ENCODE measurements around the gene REXO2. TPM values are rescaled to one million over a fixed set of nuclear protein-coding genes. Genes with fewer than 3 reads are reported as not detected.

The REXO2 gene
- total RNA-seq: 10 to 100 TPM; 68.9 to 71.7 TPM

GRCh38 chr11:114439229-114440120 lies at the start of gene REXO2:
REXO2 (plus strand) TSS chr11:114439467; CDS start chr11:114439529, 62 bp downstream.
- DNase-seq: peak; percentile 92
- Mint-ChIP-seq H3K4me1 (peaks cover 24% of the 10 kb centered on the region), H3K9me3 (no peaks in the 10 kb centered on the region), H3K27ac (peak within 1 kb of the TSS; percentile 89), H3K4me3 (peak within 1 kb of the TSS; percentile 98), H3K27me3 (no peaks in the 10 kb centered on the region), H3K36me3 (peaks cover 7% of the 10 kb centered on the region)

- Mint-ChIP-seq H3K36me3 (no peaks in the 10 kb centered on the region), H3K9me3 (no peaks in the 10 kb centered on the region), H3K4me3 (no peak overlapping the region), H3K4me1 (peaks cover 7% of the 10 kb centered on the region), H3K27me3 (no peaks in the 10 kb centered on the region), H3K27ac (no peak overlapping the region)
- DNase-seq: no peak
These were observed 46.3 kb upstream of the REXO2 start for GRCh38 chr11:114392735-114393667.

GRCh38 chr11:114395736-114396135 lies 43.5 kb upstream of the REXO2 start:
- H3K9me3 Mint-ChIP-seq: no peaks in the 10 kb centered on the region
- peaks cover 14% of the 10 kb centered on the region for H3K4me1 Mint-ChIP-seq
- DNase-seq: no peak
- no peaks in the 10 kb centered on the region for H3K27me3 Mint-ChIP-seq
- no peak overlapping the region for H3K27ac Mint-ChIP-seq
- H3K4me3 Mint-ChIP-seq: no peak overlapping the region
- H3K36me3 Mint-ChIP-seq: peaks cover 13% of the 10 kb centered on the region

GRCh38 chr11:114396916-114397315 lies 42.4 kb upstream of the REXO2 start:
- no peak overlapping the region for H3K4me3 Mint-ChIP-seq
- peaks cover 15% of the 10 kb centered on the region for H3K4me1 Mint-ChIP-seq
- H3K36me3 Mint-ChIP-seq: peaks cover 14% of the 10 kb centered on the region
- H3K27me3 Mint-ChIP-seq: no peaks in the 10 kb centered on the region
- no peak overlapping the region for H3K27ac Mint-ChIP-seq
- DNase-seq: no peak
- no peaks in the 10 kb centered on the region for H3K9me3 Mint-ChIP-seq

- no peaks in the 10 kb centered on the region for H3K9me3 Mint-ChIP-seq
These were observed 41.8 kb upstream of the REXO2 start for GRCh38 chr11:114397349-114397982.

GRCh38 chr11:114398303-114398920 lies 40.9 kb upstream of the REXO2 start:
- Mint-ChIP-seq H3K4me1 (peaks cover 25% of the 10 kb centered on the region), H3K27ac (peak overlapping the region; percentile 38), H3K4me3 (peak overlapping the region; percentile 89), H3K36me3 (peaks cover 25% of the 10 kb centered on the region), H3K27me3 (no peaks in the 10 kb centered on the region), H3K9me3 (no peaks in the 10 kb centered on the region)
- no peak for DNase-seq

More at GRCh38 chr11:114397349-114397982, 41.8 kb upstream of the REXO2 start:
- no peak overlapping the region for H3K4me3 Mint-ChIP-seq
- peaks cover 18% of the 10 kb centered on the region for H3K4me1 Mint-ChIP-seq
- H3K27me3 Mint-ChIP-seq: no peaks in the 10 kb centered on the region
- H3K27ac Mint-ChIP-seq: no peak overlapping the region
- DNase-seq: no peak
- peaks cover 19% of the 10 kb centered on the region for H3K36me3 Mint-ChIP-seq

- Mint-ChIP-seq H3K9me3 (no peaks in the 10 kb centered on the region), H3K27me3 (no peaks in the 10 kb centered on the region), H3K27ac (peak overlapping the region; percentile 98), H3K4me1 (peaks cover 33% of the 10 kb centered on the region), H3K36me3 (peaks cover 29% of the 10 kb centered on the region), H3K4me3 (peak overlapping the region; percentile 89)
- no peak for DNase-seq
These were observed 39.6 kb upstream of the REXO2 start for GRCh38 chr11:114399490-114400215.

GRCh38 chr11:114400216-114400914 lies 38.9 kb upstream of the REXO2 start, which contains the start of the genes C11orf71 and RBM7:
C11orf71 (minus strand) TSS chr11:114400511; CDS start chr11:114400331, 180 bp downstream.
RBM7 (plus strand) TSS chr11:114400666; CDS start chr11:114400672, 6 bp downstream.
- Mint-ChIP-seq H3K9me3 (no peaks in the 10 kb centered on the region), H3K4me1 (peaks cover 39% of the 10 kb centered on the region), H3K27me3 (no peaks in the 10 kb centered on the region), H3K4me3 (peak within 1 kb of the TSS; percentile 89), H3K36me3 (peaks cover 35% of the 10 kb centered on the region), H3K27ac (peak within 1 kb of the TSS; percentile 98)
- DNase-seq: peak; percentile 97

GRCh38 chr11:114400915-114401223 lies 38.4 kb upstream of the REXO2 start:
- Mint-ChIP-seq H3K4me1 (peaks cover 43% of the 10 kb centered on the region), H3K4me3 (peak overlapping the region; percentile 89), H3K27ac (peak overlapping the region; percentile 98)

GRCh38 chr11:114401311-114401710 lies 38.0 kb upstream of the REXO2 start:
- Mint-ChIP-seq H3K27me3 (no peaks in the 10 kb centered on the region), H3K27ac (peak overlapping the region; percentile 98), H3K36me3 (peaks cover 45% of the 10 kb centered on the region), H3K9me3 (no peaks in the 10 kb centered on the region), H3K4me1 (peaks cover 45% of the 10 kb centered on the region), H3K4me3 (peak overlapping the region; percentile 89)
- DNase-seq: no peak

More at GRCh38 chr11:114400915-114401223, 38.4 kb upstream of the REXO2 start:
- no peak for DNase-seq
- peaks cover 40% of the 10 kb centered on the region for H3K36me3 Mint-ChIP-seq
- H3K9me3 Mint-ChIP-seq: no peaks in the 10 kb centered on the region
- no peaks in the 10 kb centered on the region for H3K27me3 Mint-ChIP-seq

- DNase-seq: no peak
These were observed 26.3 kb upstream of the REXO2 start for GRCh38 chr11:114412946-114413345.

GRCh38 chr11:114413958-114414357 lies 25.3 kb upstream of the REXO2 start:
- no peak for DNase-seq
- Mint-ChIP-seq H3K27ac (no peak overlapping the region), H3K4me3 (no peak overlapping the region), H3K4me1 (no peaks in the 10 kb centered on the region), H3K36me3 (peaks cover 19% of the 10 kb centered on the region), H3K27me3 (no peaks in the 10 kb centered on the region), H3K9me3 (no peaks in the 10 kb centered on the region)

More at GRCh38 chr11:114412946-114413345, 26.3 kb upstream of the REXO2 start:
- no peak overlapping the region for H3K4me3 Mint-ChIP-seq
- no peak overlapping the region for H3K27ac Mint-ChIP-seq
- no peaks in the 10 kb centered on the region for H3K27me3 Mint-ChIP-seq
- no peaks in the 10 kb centered on the region for H3K9me3 Mint-ChIP-seq
- H3K36me3 Mint-ChIP-seq: peaks cover 20% of the 10 kb centered on the region
- H3K4me1 Mint-ChIP-seq: no peaks in the 10 kb centered on the region

- no peak for DNase-seq
- Mint-ChIP-seq H3K4me3 (no peak overlapping the region), H3K27ac (no peak overlapping the region), H3K9me3 (no peaks in the 10 kb centered on the region), H3K27me3 (no peaks in the 10 kb centered on the region), H3K4me1 (no peaks in the 10 kb centered on the region), H3K36me3 (peaks cover 6% of the 10 kb centered on the region)
These were observed 22.8 kb upstream of the REXO2 start for GRCh38 chr11:114416441-114416961.
